ENCODE results near the gene CNTNAP2. TPM values are rescaled to one million over a fixed set of nuclear protein-coding genes. Genes with fewer than 3 reads are reported as not detected.

CNTNAP2 gene
- total and polyA plus RNA-seq, 12 donors: 0.07 to 0.77 (median 0.24) TPM

- Histone ChIP-seq H3K4me3 (no peak overlapping the region), H3K36me3 (no peaks in the 10 kb centered on the region), H3K4me1 (no peaks in the 10 kb centered on the region), H3K9me3 (peaks cover 0 to 13% (median 0%) of the 10 kb centered on the region in 11 donors), H3K27ac (no peak overlapping the region), H3K27me3 (no peaks in the 10 kb centered on the region)
- no peak for ATAC-seq
- TF ChIP-seq CTCF (IDR thresholded peaks at IDR 0.05): no peak
- intact Hi-C loops (cut with DNase I): no loop called here
- WGBS, 2 donors: 41 to 46% methylated on average over 2 of the region's 2 CpGs
- no peak for DNase-seq
Observed at GRCh38 chr7:147145194-147145593, 1028.6 kb downstream of the CNTNAP2 start.

- no peak for TF ChIP-seq CTCF (IDR thresholded peaks at IDR 0.05)
- Histone ChIP-seq H3K27me3 (no peaks in the 10 kb centered on the region), H3K9me3 (peaks cover 0 to 13% (median 0%) of the 10 kb centered on the region in 11 donors), H3K4me1 (no peaks in the 10 kb centered on the region), H3K36me3 (no peaks in the 10 kb centered on the region), H3K27ac (no peak overlapping the region), H3K4me3 (no peak overlapping the region)
- no peak for ATAC-seq
- DNase-seq: no peak
- intact Hi-C loops (cut with DNase I): no loop called here
- WGBS, 2 donors: 63 to 69% methylated on average over 3 of the region's 3 CpGs
Observed at GRCh38 chr7:147146169-147146568, 1029.6 kb downstream of the CNTNAP2 start.

DNA sequence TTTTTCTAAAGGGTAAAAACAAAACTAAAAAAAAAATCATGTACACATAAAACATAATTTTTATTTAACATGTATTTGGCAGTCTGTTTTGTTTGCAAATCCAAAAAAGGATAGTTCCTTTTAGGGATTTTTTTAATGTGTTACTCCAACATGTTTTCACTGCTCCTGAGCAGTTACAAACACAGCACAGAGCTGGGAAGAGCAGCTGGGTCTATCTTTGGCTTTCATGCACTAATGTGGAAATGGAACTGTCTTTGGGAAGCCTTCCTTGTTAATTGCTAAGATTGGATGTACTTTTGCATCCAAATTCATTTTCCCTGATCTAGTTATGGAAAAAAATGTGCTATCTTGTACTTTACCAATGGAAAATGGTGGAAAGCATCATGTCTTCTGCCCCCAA lies 1035.1 kb downstream of the CNTNAP2 start:
- H3K9me3 ChIP-seq: peaks cover 0 to 13% (median 0%) of the 10 kb centered on the region in 11 donors
- H3K27ac ChIP-seq: no peak overlapping the region
- no peak overlapping the region for H3K4me3 ChIP-seq
- DNase-seq (no peak), ATAC-seq (no peak)
- no peak for TF ChIP-seq CTCF (IDR thresholded peaks at IDR 0.05)
- no peaks in the 10 kb centered on the region for H3K4me1 ChIP-seq
- no peaks in the 10 kb centered on the region for H3K36me3 ChIP-seq
- no peaks in the 10 kb centered on the region for H3K27me3 ChIP-seq
- intact Hi-C loops (cut with DNase I): no loop called here

- WGBS, 2 donors: 83 to 90% methylated on average over 3 of the region's 3 CpGs
- no peak for TF ChIP-seq CTCF (IDR thresholded peaks at IDR 0.05)
- DNase-seq: no peak
- Histone ChIP-seq H3K4me3 (no peak overlapping the region), H3K4me1 (no peaks in the 10 kb centered on the region), H3K36me3 (no peaks in the 10 kb centered on the region), H3K27ac (no peak overlapping the region), H3K27me3 (no peaks in the 10 kb centered on the region), H3K9me3 (peaks cover 0 to 11% (median 0%) of the 10 kb centered on the region in 11 donors)
- intact Hi-C loops (cut with DNase I): no loop called here
- no peak for ATAC-seq
Observed at GRCh38 chr7:147153571-147153970, 1037.0 kb downstream of the CNTNAP2 start.

GRCh38 chr7:147161405-147161804 lies 1044.8 kb downstream of the CNTNAP2 start:
- intact Hi-C loops (cut with DNase I): no loop called here
- 86 to 96% methylated on average over 1 of the region's 1 CpG for WGBS, 2 donors
- Histone ChIP-seq H3K27me3 (no peaks in the 10 kb centered on the region), H3K9me3 (no peaks in the 10 kb centered on the region), H3K4me1 (no peaks in the 10 kb centered on the region), H3K27ac (no peak overlapping the region), H3K4me3 (no peak overlapping the region), H3K36me3 (no peaks in the 10 kb centered on the region)
- no peak for ATAC-seq
- DNase-seq: no peak
- TF ChIP-seq CTCF (IDR thresholded peaks at IDR 0.05): no peak

All from heart right ventricle (tissue), 16 donors.